GM18499 (cell line): ENCODE results near the gene HOXA2.

Experiments used
- ATAC-seq: cut with Tn5 transposase; IDR thresholded peaks from one replicate; pipeline ENCODE4 v1.9.1; 2021; ENCODE audit warnings: moderate number of reproducible peaks; ENCODE audit not compliant: insufficient read depth, unreplicated experiment

Gene HOXA2

DNA sequence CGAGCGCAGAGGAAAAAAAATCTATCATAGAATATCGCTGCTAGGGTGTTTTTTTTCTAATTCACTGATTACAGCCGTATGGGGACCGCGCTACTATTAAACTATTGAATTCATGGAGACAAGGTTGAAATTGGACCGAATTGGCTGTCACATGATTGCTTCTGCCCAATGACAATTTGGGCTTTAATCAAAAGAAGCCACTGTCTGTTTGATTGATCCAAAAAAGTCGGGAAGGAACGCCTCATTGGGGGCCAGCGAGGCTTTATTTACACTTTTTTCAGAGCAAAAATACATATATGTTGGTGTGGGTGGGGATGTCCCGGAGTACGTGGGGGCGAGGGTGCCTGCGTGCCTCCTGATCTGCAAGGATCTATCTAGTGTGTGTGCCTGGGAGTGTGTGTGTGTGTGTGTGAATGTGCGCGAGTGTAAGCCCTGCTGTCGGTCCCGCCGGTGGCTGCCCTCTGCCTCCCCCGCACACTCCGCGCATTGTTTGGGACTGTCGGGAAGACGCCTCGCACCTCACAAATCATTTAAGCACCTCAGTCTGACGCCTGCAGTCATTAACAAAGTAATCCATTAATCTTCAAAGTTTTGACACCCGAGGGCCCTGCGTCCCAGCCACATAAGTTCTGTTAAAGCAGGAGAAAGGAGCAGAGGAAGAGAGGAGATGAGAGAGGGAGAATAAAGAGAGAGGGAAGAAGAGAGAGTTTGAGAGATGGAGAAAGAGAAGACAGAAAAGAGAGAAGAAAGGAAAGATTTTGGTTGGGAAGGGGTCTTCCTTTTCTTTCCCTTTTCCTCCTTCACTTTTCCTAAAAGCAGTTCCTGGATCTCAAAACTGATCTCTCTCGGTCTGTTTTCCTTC is at the start of gene HOXA2:
TSS of gene HOXA2 (minus strand) at position 103 of the 862 bp plus-strand sequence. CDS start 183 bp downstream, outside the sequence.
- no peak for ATAC-seq

DNA sequence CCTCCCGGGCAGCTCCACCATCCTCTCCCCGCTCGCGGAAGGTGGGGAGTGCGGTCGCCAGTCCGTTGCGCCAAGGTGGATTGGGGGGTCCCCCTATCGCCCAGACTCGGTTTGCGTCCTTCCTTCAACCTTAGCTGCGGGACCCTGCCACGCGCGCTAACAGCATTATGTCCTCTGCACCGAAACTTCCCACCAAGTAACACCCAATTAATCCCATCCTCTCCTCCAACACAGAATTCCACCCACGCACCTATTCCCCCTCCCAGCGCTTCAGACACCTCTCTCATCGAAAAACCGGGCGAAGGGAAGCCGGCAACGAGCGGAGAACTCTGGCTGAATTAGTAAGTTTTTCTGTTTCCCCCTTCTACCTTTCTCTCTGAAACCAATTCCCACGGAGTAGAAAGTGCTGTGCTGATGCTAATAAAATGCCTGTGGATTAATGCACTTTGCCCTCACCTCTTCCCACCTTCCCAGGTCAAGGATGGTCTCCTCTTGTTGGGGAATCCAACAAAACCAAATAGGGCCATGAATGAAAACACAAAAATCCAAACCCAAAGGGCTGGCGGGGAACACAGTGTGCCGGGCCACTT is 49.0 kb upstream of the HOXA2 start:
- ATAC-seq, result no peak

DNA sequence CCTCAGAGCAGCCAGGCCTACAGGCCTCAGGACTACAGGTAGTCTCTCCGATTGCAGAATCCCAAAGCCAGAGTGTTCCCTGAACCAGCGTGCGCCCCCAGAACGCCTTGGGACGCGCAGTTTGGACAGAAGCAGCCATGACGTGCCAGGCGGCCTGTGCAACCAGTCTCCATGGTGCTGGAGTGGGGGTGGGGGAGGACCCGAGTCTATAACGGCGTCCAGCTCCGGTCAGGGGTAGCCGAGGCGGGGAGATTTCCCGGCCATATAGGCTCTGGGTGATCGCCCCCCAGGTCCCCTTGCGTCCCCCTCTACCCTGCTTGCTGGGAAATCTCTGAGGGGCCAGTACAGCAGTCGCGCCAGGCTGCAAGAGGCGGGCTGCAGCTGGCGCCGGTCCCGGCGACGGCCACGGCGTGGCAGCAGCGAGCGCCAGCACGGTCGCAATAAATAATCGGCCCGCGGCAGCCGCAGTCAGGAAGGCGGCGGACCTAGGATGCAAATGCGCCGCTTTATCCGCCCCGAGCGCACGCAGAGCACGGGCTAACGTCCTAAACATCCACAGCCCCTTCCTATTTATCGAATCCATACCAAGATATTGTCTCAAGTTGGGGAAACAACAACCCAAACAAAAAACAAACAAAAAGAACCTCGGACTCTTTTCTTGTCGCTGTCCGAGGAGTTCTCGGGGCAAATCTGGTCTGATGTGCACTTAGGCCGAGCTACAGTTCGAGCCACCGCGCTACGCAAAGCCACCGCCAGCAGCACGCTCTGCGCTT is 48.3 kb upstream of the HOXA2 start:
- ATAC-seq, result no peak

DNA sequence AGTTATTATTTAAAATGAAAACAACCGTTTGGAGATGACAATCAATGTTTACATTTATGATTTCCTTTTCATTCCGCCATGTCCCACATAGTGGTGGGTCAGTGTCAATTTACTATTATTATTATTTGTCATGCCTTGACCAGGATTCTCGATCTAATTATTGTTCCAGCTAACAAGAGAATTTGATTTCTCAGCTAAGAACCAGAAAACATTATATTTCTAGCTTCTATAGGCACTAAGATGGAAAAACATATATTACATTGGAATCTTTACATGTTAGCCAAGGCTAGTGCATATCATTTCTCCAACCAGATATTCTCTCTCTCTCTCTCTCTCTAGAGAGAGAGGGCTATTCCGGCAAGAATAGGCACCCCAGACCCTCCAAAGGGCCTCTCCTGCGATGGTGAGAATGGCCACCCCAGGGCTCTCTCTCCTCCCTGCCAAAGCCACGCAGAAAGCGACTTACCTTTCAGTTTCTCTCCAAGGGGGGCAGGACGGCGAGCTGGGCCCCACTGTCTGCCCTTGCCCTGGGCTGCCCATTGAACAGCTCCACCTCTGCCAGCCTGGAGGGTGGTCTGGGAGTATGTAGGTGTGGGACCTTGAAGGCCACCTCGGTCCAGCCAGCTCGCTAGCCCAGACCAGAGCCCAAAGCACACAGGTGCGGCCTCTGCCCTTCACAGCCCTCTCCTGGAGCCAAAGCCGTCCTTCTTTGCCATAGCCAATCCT is 47.5 kb upstream of the HOXA2 start:
- ATAC-seq, result no peak

DNA sequence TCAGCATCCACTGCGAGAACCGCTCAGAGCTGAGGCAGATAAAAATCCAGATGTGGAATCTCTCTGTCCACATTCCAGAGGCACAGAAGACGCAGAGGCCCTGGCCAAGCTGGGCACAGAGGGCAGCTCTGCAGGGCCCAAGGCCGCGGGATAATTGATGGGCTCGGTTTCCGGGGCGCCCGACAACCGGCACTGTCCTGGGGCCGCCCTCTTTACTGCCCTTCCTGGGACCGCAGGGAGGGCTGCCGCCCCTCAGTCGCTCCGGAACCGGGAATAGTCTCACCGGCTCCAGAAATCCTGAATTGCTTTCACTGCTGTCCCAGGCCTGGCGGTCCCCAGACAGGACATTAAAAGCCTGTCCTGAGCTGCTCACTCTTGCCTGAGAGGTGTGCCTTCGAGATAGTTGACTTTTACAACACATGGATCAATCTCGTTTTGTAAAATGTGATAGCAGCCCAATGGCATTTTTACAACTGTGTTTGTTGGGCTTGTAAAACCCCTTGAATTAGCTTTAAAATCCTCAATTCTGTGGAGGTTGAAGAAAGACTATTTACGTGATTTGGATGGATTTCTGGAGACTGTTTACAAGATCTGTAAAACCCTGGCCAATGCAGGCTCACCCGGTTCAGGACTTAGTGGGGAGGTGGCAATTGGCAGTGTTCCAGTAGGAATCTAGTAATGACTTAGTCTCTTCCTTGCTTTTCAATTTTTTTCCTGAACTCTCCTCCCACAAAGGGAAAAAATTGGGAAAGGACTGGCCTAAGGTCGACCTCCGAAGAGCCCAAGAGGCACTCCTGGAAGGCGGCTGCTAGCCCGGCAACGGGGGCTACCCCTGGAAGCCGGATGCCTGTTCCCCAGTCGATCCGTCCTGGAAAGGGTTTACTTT is 46.5 kb upstream of the HOXA2 start:
- ATAC-seq, result no peak

DNA sequence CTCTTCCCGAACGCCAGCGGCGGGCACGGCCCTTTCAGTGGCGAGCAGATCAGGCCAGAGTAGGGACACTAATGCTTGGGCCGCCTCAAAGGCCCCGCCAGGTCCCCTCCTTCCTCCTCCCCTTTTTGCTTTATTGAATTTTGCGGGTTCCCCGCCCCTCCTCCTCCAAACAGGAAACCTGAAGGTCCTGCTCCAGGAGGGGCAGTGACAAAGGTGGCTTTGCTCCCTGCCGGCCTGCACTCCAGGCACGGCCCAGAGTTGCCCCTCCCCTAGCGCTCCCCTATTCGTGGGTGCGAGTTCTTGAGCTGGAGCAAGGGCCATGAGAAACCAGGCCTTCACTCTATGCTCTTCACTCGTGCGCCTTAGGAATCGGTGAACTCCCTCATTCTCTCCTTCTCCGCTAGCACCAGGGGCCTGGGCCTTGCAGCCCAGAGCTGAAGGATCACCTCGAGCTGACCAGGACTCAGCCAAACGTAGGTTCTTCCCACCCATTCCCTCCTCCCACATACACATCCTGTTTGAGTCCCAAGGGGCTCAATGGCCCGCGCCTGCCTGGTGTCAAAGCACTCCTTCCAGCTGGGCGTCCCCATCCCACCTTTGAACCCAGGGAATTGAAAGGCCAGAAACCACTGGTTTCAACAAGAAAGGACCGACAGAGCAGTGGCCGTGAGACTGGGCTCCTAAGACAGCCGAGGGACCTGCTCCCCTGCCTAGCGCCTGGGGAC is 45.7 kb upstream of the HOXA2 start:
- ATAC-seq, result no peak

DNA sequence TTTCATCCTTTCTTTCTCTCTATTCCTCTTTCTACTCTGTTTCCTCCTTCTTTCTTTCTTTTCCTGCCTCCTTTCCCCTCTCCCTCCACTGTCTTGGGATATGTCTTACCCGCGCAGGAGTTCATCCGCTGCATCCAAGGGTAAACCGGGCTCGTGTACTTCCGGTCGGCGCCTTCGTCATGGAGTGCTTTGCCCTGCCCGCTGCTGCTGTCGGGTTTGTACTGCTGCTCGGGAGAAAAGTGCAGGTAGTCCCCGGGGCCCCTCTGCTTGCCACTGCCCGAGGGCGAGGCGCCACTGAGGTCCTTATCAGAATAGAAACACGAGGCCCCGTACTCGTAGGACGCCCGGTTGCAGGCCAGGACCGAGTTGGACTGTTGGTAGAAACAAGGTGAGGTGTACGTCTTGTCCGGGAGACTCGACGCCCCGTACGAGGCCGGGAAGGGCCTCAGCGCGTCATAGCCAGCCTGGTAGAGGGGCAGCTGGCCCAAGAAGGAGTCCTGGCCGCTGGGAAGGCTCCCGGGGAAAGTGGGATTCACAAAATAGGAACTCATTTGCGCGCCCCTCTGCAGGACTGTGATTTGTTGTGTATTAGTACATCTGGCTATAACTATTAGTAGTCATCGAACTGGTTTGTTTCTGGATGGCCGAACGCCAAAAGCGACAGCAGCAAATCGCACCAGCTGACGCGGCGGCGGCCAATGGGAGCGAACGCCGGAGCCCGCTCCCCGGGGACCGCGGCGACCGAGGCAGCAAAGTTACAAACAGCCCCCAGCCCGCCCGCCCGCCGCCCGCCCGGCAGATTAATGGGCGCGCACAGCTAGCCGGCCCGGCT is 44.9 kb upstream of the HOXA2 start, which contains the start of gene HOXA6:
TSS of gene HOXA6 (minus strand) at position 576 of the 832 bp plus-strand sequence. CDS start at position 551, 25 bp downstream.
- ATAC-seq, result no peak

DNA sequence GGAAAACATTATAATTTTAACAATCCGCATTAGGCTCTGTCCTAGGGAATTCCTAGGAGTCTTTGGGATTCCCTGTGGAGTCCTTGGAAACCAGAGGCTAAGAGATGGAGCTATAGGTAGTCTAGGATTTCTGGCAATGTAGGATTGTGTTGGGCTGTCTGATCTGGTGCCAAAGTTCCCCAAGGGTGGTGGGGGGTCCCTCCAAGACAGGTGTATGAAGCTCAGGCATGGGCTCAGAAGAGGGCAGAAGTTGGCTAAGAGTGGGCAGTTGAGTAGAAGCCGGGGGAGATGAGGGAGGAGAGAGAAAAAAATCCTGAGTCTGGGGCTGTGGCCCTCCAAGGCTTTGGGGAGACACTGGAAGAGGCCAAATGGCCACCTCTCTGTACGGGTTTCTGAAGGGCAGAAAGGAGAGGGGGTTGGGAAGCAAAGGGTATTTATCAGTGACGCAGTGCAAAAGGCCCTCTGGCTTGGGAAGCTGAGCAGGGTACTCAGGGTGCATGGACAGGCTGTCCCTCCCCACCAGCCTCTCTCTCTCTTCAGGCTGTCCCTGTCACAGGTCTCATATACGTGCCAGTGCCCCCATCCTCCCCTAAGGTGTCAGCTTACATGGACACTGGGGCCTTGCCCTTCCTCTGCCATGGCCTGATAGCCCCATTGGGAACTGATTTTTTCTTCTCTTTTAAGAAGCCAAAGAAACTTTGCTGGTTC is 44.2 kb upstream of the HOXA2 start:
- no peak for ATAC-seq

DNA sequence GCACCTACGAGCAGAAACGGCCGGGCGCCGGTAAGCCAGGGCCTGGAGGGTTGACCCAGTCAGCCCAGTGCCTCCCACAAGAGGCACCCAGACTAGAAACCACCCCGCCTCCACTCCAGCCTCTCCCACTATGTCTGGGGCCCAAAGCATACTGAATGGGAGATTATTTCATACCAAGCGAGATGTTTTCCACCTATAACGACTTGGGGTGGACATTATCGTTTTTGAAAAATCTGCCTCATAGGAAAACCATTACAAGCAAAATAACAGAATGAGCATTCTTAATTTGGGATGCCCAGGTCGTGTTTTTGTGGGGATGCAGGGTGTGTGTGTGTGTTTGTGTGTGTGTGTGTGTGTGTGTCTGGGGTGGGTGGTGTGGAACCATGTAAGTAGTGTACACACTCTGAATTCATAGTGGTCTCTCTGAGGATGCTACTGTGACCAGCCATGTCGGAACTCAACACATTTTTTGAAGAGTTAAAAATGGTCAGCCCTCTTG is 43.5 kb upstream of the HOXA2 start:
- ATAC-seq, result no peak

DNA sequence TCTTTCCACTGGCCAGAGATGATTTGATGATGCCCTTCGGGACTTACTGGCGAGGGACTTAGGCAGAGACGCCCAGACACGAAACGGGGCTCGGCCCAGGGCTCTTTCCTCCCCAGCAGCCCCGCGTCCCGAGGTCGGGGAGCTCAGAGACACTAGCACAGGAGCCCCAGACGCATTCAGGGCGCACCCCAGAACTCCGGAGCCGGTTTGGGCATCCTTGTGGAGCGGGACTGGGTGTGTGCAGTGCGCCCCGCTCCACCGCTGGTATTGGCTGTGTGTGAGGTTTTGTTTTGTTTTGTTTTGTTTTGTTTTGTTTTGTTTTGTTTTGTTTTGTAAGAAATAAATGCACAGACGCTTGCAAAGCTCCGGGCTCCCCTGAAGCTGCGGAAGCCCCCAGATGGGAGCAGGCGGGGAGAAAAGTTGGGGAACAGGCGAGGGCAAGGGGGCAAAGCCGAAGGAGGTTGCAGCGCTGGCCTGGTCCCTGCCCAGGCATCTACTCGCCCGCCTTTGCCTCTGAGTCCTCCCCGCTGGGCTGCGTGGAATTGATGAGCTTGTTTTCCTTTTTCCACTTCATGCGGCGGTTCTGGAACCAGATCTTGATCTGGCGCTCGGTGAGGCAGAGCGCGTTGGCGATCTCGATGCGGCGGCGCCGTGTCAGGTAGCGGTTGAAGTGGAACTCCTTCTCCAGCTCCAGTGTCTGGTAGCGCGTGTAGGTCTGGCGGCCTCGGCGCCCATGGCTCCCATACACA is 42.9 kb upstream of the HOXA2 start:
- no peak for ATAC-seq

DNA sequence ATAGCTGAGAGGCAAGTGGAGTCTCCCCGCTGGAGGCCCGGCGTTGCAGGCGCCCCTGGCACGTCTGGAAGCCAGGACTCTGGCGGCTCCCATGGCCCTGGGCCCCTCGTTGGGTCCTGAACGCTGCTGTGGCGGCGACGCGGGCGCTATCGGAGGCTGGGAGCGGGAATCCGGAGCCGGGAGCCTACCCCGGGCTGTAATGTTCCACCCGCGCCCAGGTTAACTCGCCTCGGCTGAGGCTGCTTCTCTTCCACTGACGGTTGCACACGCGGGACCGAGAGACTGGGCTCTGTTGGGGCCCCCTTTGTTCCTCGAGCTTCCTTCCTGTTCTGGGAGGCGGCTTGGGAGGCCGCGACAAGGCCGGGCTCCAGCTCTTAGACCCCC is 42.3 kb upstream of the HOXA2 start:
- ATAC-seq, result no peak

DNA sequence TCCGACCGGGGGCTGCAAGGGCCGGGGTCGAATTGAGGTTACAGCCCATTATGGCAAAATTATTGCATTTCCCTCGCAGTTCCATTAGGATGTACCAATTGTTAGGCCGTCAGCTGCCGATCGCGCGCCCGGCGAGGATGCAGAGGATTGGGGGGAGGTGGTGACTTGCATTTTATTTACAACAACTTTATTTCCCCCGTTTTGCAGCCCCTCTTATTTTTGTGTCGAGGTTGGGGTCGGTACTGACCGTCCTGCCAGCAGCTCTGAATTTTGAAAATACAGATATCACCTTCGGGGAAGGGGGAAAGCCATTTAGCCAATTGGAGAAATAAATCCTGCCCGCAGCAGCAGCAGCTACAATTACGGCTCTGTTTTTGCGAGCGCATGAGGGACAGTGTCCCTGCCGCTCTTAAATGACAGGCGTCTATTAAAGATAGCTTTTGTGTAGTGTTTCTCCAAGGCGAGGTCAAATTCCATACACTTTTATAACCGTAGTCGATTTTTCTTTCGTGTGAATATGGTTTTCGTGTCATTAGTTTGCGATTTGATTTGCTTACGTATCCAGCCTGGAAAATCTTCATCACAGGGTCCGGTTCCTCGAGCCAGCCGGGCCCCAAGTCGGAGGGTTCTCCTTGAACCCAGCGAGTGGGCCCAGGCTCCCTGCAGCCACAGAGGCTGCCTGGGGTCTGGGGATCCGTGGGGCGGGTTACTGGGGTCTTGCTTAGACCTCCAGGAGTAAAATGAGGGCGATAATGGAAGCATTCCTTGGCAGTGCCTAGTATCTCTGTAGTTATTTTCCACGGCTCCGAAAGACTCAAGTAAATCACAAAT is 41.7 kb upstream of the HOXA2 start:
- no peak for ATAC-seq

DNA sequence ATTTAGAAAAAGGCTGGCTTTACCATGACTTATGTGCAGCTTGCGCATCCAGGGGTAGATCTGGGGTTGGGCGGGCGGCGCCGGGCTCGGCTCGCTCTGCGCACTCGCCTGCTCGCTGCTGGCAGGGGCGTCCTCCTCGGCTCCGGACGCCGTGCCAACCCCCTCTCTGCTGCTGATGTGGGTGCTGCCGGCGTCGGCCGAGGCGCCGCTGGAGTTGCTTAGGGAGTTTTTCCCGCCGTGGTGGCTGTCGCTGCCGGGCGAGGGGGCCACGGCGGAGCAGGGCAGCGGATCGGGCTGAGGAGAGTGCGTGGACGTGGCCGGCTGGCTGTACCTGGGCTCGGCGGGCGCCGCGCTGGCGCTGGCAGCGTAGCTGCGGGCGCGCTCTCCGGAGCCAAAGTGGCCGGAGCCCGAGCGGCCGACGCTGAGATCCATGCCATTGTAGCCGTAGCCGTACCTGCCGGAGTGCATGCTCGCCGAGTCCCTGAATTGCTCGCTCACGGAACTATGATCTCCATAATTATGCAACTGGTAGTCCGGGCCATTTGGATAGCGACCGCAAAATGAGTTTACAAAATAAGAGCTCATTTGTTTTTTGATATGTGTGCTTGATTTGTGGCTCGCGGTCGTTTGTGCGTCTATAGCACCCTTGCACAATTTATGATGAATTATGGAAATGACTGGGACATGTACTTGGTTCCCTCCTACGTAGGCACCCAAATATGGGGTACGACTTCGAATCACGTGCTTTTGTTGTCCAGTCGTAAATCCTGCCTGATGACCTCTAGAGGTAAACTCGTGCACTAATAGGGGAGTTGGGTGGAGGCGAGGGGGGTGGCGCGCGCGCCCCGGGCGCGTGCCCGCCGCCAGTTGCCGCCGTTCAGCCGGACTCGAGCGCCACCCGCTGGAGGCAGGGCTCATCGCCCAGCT is 40.8 kb upstream of the HOXA2 start, which contains the start of gene HOXA5:
TSS of gene HOXA5 (minus strand) at position 659 of the 927 bp plus-strand sequence. CDS start at position 585, 74 bp downstream.
- ATAC-seq, result no peak

DNA sequence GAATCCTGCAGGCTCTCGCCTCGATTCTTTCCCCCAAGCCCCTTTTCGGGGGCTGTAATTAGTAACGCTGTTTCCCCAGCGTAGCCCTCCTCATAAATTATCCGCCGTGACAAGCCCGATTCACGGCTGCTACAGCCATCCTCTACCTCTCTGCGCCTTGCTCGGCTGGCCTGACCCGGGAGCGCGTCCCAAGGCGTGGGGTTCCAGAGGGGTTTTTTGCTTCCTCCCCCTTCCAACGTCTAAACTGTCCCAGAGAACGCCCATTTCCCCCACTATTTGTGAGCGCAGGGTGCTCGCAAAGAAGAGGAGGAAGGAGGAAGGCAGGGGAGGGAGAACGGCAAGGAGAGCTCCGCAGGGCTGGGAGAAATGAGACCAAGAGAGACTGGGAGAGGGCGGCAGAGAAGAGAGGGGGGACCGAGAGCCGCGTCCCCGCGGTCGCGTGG is 40.1 kb upstream of the HOXA2 start:
- ATAC-seq, result no peak
